ENCODE results near the gene KCNT1. TPM values are rescaled to one million over a fixed set of nuclear protein-coding genes. Genes with fewer than 3 reads are reported as not detected.

The KCNT1 gene
- total RNA-seq, 1 experiment from 2014 or later: not detected

DNA sequence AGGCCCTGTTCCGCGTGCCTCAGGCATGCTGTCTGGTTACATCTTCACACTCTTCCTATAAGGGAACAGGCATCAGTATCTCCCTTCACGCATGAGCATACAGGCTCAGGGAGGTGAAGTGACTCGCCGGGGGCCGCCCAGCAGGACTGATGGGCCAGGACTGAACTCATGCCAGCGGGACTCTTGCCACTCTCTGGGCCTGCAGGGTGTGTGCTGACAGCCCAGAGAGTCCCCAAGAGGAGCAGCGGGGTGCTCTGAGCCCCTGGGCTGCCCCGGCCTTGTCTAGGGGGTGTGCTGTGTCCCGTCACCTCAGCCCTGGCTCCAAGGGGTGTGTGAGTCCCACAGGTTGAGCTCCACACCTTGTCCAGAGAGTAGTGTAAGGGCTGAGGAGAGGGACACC, 9.9 kb downstream of the KCNT1 start:
- no peak for DNase-seq (ENCODE audit: low read depth, low spot score)
- in situ Hi-C loops (cut with HindIII; ENCODE audit: low pct_unique_long_range_greater_than_20kb, low sequenced_read_pairs): no loop called here

DNA sequence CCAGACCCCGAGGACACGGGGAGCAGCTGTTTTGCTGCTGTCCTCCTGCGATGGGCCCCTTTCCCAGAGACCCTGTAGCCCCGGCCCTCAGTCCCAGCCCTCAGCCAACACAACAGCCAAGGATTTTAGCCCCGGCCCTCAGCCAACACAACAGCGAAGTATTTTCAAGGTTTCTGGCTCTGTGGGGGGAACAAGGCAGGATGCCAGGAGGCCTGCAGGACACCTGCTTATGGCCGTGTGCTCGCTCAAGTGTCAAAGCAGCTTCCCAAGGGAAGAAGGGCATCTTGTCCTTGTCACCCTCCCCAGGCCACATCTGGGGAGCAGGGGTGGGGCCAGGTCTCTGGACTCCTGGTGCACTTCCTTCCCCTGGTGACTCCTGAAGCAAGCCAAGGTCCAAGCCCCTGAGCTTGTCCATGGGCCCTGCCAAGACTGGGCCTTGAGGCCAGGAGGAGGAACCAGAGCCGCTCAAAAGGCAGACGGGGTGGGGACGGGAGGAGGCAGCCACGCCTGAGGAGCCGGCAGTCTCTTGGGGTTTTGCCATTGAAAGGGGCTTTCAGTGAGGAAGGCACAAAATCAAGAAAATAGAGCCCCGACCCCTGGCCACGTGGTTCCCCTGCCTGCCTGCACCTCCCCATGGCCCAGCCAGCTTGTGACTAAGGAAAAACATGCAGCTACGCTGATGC, 10.8 kb downstream of the KCNT1 start:
- DNase-seq (ENCODE audit: low read depth, low spot score): no peak
- in situ Hi-C loops (cut with HindIII; ENCODE audit: low pct_unique_long_range_greater_than_20kb, low sequenced_read_pairs): no loop called here

DNA sequence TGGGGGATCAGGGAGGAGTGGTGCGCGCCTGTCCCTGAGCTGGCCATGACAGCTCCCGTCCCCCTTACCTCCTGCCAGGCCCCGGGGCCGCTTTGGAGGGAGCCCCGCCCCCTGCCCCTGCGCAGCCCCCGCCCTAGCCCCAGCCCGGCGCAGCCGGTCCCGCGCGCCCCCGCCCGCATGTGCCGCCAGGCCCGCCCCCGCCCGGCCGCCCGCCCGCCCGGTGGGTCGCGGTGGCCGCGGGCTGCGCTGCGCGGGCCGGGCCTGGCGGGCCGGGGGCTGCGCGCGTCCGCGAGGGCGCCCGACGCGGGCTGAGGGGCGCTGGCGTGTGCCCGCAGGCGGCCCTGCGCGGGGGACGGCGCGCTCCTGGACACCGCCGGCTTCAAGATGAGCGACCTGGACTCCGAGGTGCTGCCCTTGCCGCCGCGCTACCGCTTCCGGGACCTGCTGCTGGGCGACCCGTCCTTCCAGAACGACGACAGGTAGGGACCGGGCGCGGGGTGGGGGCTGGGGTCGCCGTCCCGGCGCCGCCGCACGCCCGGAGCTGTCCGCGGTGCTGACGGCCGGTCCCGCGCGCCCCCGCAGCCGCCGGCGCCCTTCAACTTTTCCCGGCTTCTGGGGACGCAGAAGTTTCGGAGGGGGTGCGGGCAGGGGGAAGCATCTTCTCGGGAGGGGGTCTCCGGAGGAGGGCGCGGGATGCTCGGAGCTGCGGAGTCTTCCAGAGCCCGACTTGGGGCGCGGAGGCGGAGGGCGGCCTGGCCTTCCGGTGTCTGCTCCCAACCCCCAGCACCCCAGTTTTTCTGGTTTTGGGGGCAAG, 12.5 kb downstream of the KCNT1 start:
- no peak for DNase-seq (ENCODE audit: low read depth, low spot score)

DNA sequence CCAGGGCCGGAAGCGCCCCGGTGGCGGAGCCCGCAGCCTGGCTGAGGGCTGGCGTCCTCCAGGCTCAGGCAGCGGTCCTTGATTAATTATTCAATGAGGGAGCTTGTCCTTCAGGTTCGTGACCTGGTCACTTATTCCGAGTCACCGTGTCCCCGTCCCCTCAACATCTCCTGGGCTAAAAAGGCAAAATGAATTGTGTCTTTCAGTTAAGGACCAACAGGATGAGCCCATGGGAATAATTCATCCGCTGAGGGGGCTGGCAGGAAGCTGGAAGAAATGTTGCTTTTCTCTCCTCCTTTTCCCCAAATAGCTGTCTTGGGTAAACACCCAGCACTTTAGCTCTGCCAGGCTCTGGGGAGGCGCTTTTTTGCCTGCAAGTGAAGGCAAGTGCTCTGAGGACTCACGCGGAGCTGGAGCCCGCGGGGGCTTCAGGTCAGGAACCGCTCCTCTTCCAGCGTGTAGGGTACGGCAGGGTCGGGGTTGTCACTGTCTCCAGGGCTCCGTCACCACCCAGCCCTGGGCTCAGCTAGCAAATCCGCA, 13.1 kb downstream of the KCNT1 start:
- DNase-seq (ENCODE audit: low read depth, low spot score): no peak
- in situ Hi-C loops (cut with HindIII; ENCODE audit: low pct_unique_long_range_greater_than_20kb, low sequenced_read_pairs): no loop called here

More for the DNA sequence above, 12.5 kb downstream of the KCNT1 start:
- in situ Hi-C loops (cut with HindIII; ENCODE audit: low pct_unique_long_range_greater_than_20kb, low sequenced_read_pairs): no loop called here

DNA sequence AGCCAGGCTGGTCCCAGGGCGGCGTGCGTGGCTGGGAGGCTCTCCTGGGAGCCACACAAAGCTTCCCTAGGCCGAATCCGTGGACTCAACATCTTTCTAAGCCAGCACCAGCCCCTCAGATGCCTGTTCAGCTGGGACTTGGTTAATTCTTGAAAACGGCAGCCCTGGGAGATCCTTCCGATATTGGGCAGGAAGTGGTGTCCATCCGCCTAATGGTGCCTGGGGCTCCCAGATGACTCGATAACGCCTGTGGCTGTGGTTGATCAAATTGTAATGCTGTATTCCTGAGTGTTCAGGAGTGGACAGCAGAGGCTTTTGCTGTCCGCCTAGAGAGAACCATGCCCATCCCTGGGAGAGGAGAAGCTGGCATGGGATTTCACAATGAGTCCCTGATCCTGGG, 14.1 kb downstream of the KCNT1 start:
- in situ Hi-C loops (cut with HindIII; ENCODE audit: low pct_unique_long_range_greater_than_20kb, low sequenced_read_pairs): no loop called here
- DNase-seq (ENCODE audit: low read depth, low spot score): no peak

DNA sequence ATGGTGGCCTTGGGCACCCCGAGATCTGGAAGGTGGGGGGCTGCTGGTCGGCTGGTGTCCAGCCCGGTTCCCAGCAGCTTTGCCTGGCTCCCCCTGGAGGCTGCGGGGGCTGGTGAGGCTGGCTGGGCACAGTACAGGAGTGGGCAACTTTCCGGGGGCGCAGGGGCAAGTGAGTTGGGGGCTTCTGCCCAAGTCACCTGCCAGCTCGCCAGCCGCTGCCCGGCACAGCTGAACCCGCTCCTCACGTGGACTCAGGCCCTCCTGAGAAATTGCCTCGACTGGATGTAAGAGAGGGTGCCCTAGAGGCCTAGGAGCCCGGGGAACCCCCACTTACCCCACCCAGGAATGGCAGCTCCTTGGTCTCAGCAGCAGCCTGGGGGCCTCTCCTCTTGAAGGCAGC, 15.4 kb downstream of the KCNT1 start:
- DNase-seq (ENCODE audit: low read depth, low spot score): no peak
- in situ Hi-C loops (cut with HindIII; ENCODE audit: low pct_unique_long_range_greater_than_20kb, low sequenced_read_pairs): no loop called here

DNA sequence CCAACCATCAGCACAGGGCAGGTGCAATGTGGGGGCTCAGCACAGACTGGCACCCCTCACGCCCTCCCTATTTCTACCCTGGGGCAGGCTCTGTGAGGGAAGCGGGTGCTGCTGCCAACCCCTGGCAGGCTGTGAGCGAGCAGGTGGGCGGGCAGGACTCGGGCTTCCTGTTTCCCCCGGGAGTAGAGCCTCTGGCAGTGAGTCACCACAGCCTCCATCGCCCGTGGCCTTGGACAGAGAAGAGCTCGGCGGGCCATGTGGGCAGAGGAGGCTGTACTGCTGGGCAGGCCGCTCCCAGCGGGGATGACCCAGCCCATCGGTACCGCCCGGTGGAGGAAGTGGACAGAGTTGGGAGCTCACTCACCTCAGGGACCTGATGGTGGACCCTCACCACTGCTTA, 16.6 kb downstream of the KCNT1 start:
- in situ Hi-C loops (cut with HindIII; ENCODE audit: low pct_unique_long_range_greater_than_20kb, low sequenced_read_pairs): no loop called here
- DNase-seq (ENCODE audit: low read depth, low spot score): peak; percentile 25

DNA sequence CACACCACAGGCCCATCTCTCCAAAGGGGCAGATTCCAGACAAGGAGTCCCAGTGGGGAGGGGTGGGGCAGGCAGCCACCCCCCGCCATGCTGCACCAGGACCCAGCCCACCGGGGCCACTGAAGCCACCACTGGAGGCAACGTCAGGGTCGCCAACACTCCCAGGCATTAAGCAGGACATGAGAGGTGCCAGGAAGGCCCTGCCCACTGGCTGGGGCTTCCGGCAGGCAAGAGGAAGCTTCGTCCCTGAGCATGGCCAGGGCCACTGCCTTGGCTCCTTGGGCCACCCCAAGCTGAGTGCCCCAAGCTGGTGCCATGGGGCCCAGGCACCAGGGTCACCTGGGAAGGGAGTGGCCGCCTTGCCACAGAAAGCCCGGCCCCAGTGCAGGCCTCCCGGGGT, 17.5 kb downstream of the KCNT1 start:
- no peak for DNase-seq (ENCODE audit: low read depth, low spot score)
- in situ Hi-C loops (cut with HindIII; ENCODE audit: low pct_unique_long_range_greater_than_20kb, low sequenced_read_pairs): no loop called here

DNA sequence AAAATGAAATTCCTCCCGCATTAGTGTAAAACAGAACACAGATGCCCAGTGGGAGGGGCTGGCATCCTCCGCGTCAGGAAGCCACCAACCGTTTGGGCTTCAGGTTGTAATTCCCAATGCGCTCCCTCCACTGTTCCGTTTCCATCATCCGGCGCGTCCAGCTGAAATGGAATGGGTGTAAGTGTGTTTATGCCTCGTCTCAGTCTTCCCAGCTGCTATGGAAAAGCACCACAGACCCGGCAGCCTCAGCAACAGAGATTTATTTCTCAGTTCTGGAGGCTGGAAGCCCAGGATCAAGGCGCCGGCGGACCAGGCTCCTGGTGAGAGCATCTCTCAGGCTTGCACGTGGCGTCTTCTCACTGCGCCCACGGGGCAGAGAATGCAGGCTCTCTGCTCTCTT, 20.4 kb downstream of the KCNT1 start:
- in situ Hi-C loops (cut with HindIII; ENCODE audit: low pct_unique_long_range_greater_than_20kb, low sequenced_read_pairs): no loop called here
- DNase-seq (ENCODE audit: low read depth, low spot score): no peak

DNA sequence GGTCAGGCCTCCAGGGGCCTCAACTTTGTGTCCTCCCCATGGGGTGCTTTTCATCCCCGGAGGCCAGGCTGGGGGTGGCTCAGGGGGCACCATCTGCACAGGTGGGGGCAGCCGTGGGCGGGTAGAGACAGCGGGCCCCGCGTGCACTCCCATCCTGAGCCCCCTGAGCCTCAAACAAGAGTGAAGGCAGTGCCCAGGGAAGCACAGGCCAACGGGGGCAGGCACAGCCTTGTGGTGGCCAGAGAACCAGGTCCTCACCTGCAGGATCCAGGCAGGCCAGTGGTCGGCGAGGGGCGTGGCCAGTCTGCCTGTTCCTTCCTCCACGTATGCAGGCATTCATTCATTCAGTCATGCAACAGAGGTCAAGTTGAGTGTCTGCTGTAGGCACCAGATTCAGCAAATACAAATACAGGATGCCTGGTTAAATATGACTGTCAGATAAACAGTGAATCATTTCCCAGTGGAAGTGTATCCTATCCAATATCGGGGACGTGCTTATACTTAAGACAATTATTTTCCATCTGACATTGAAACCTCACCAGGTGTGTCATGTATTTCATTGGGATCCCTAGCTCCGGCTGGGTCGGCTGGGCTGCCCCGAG, 22.3 kb downstream of the KCNT1 start:
- in situ Hi-C loops (cut with HindIII; ENCODE audit: low pct_unique_long_range_greater_than_20kb, low sequenced_read_pairs): no loop called here
- DNase-seq (ENCODE audit: low read depth, low spot score): no peak

DNA sequence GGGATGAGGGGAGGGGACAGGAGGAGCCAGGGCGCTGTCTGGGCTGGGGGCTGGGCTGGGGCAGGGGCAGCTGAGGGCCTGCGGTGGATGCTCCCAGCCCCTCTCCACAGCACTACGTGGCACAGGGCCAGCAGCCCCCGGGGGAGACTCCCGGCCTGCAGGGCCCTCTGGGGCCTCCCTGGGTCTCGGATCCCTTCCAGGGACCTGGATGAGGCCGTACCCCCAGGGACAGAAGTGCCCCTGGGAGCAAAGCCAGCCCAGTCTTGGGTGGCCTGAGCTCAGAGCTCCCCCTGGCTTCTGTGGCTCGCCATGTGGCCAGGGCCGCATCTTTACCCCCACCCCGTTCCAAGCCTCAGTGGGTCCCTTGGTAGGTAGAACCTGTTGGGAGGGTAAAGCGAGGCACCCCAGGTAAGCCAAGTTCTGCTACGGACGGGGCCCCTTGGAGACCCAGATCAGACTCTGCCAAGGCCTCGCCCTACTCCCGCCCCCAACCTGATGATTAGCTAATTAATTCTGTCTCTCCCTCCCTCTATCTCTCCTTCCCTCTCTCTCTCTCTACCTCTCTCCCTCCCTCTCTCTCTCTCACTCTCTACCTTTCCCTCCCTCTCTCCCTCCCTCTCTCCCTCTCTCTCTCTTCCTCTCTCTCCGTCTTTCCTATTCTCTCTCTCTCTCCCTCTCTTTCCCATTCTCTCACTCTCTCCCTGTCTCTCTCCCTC, 24.3 kb downstream of the KCNT1 start:
- no peak for DNase-seq (ENCODE audit: low read depth, low spot score)
- in situ Hi-C loops (cut with HindIII; ENCODE audit: low pct_unique_long_range_greater_than_20kb, low sequenced_read_pairs): no loop called here

DNA sequence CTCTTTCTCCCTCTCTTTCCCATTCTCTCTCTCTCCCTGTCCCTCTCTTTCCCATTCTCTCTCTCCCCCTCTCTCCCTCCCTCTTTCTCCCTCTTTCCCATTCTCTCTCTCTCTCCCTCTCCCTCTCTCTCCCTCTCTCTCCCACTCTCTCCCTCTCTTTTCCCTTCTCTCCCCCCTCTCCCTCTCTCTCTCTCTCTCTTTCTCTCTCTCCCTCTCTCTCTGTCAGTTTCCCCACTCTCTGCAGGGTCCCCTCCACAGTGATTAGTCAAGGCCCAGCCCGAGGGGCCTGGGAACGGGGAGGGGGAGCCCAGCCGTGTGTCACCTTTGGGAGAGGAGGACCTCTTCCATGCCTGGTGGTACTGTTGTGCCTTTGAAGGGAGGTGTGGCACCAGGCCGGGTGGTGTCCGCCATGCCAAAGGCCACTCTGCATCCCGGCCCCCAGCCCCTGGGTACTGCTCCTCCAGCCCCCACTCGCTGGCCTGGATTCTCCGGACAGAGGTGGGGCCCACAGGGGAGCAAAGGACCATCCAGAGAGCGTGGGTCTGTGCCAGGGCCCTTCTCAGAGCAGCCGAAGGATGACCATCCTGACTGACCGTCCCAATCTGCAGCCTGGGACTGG, 25.4 kb downstream of the KCNT1 start:
- no peak for DNase-seq (ENCODE audit: low read depth, low spot score)
- in situ Hi-C loops (cut with HindIII; ENCODE audit: low pct_unique_long_range_greater_than_20kb, low sequenced_read_pairs): no loop called here

DNA sequence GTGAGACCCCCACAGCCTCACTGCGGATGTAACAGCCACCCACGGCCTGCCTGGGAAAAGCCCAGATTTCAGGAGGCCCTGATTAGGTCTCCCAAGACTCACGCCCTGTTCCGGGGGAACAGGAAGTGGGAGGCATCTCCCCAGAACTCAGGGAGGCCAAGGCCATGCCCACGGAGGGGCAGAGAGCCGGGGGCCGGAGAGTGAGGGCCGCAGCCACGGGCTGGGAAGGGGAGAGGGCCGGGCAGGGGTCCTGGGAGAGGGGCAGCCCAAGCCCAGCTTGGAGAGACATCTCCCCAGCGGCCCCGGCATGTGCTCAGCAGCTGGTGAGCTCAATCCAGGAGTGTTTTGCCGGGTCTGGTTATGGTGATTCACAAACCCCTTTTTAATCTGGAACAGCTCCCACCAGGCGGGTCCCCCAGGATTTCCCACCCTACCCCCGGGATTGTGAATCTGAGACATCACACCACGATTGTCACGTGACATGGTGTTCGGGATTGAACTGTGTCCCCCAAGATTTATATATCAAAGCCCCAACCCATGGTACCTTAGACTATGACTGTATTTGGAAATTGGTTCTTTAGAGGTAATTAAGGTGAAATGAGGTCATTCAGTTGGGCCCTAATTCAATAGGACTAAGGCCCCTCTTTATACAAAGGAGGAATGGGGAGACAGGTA, 26.6 kb downstream of the KCNT1 start:
- in situ Hi-C loops (cut with HindIII; ENCODE audit: low pct_unique_long_range_greater_than_20kb, low sequenced_read_pairs): no loop called here

DNA sequence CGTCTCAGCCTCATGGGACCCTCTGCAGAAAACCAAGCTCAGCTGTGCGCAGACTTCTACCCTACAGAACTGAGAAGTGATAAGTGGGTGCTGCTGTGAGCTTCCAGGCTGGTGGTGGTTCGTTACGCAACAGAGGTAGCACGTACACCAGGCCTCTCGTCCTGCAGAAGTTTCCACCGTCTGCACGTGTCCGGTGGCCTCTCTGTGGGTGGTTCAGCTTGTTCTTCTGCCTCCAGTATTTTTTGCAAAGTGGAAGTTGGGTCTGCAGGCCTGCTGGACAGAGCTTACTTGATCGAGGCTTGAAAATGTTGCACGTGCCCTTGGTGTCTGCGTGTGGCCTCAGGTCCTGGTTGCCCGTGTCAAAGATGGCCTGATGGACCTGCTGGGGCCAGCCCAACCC, 27.5 kb downstream of the KCNT1 start:
- DNase-seq (ENCODE audit: low read depth, low spot score): no peak
- in situ Hi-C loops (cut with HindIII; ENCODE audit: low pct_unique_long_range_greater_than_20kb, low sequenced_read_pairs): no loop called here

More for the DNA sequence above, 26.6 kb downstream of the KCNT1 start:
- no peak for DNase-seq (ENCODE audit: low read depth, low spot score)

DNA sequence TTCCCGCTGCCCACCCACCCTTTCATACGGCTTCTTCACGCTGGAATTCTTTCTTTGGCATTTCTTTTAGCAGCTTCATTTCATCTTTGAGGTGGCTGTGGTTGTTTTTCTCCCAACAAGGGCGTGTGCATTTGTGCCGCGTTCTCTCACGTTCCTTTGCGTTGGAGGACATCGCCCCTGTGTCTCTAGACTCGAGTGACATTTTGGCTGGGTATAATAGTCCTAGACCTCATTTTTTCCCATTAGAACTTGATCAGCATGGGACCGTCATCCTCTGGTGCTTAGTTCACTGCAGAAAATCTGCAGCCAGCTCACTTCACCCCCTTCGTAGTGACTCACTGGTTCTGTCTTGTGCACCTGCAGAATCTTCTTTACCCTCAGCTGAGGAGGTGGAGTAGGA, 29.5 kb downstream of the KCNT1 start:
- in situ Hi-C loops (cut with HindIII; ENCODE audit: low pct_unique_long_range_greater_than_20kb, low sequenced_read_pairs): no loop called here
- DNase-seq (ENCODE audit: low read depth, low spot score): no peak

DNA sequence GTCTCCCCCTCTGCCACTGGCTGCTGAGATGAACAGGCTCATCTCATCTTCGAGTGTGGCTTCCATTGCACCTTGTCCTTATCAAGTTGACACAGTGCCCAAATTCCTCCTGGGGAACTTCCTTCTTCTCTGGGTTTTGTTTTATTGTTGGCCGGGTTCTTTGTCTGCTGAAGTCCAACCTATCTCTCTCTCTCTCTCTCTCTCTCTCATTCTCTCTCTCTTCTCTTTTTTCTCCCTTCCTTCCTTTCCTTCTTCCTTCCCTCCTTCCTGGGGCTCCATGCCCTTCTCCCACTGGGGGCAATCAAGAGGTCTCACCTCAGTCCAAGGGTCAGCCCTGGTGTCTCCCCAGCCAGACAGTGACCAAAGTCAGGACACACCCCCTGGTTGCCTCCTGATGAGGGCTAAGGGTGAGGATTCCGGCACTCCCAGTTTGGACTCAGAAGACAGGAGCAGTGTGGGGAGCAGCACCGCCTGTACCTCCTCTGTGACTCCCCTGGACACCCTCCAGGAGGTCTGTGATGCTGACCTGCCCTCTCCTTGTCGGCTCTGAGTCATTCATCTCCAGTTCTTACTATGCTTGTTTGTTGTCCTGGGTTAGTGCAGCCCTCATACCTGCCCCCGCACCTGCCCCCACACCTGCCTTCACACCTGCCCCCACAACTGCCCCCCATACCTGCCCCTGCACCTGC, 30.7 kb downstream of the KCNT1 start:
- DNase-seq (ENCODE audit: low read depth, low spot score): no peak
- in situ Hi-C loops (cut with HindIII; ENCODE audit: low pct_unique_long_range_greater_than_20kb, low sequenced_read_pairs): no loop called here

Data from SK-MEL-5 (cell line).